Prostate gland (tissue), 2 donors: ENCODE measurements around the gene CRIP2.

Experiments
- CTCF ChIP-seq, 4 experiments: fragments of 200-600 bp in 2 of 4; fragments of 450-650 bp in 2 of 4; sonication (generic) in 2 of 4; IDR thresholded peaks; 1 replicate in 3 of 4; 2 replicates in 1 of 4; pipeline ENCODE4 v1.5.1; 2016 to 2019; ENCODE audit warnings: antibody characterized with exemption in 4 of 4, mild to moderate bottlenecking in 2 of 4, moderate library complexity in 2 of 4
- POLR2A ChIP-seq: fragments of 450-650 bp; IDR thresholded peaks from one replicate; pipeline ENCODE4 v1.6.1; 2016; ENCODE audit warnings: antibody characterized with exemption, mild to moderate bottlenecking
- POLR2AphosphoS5 ChIP-seq: sonication (generic); formaldehyde crosslinking; IDR thresholded peaks from one replicate; pipeline ENCODE4 v1.6.1; 2017; ENCODE audit warnings: antibody characterized with exemption

DNA sequence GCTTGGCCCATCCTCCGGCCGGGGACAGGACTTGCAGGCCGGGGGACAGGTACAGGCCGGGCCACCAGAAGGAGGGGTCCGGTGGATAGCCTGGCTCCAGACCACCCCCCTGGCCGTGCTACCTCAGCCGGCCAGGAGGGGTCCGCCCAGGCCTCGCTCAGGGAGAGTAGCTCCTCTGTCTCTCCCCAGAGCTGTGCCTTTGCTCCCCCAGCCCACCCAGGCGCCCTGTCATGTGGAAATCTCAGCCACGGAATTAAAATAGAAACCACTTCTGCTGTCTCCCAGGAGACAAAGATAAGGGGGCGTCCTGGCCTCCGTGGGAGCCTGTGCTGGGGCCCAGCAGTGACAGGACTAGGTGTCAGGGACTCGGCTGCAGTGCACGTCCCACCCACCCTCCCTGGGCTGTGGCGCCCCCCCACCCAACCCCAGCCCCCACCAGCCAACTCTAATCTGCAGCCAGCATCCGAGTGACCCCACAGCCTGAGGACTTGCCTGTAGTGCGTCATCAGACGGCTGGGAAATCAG, 3.3 kb upstream of the CRIP2 start:
- TF ChIP-seq POLR2A (no peak), POLR2AphosphoS5 (no peak), CTCF (IDR thresholded peaks at IDR 0.05) (no peak)
